Calu3 (cell line): ENCODE measurements around the gene TPST1. TPM values are rescaled to one million over a fixed set of nuclear protein-coding genes. Genes with fewer than 3 reads are reported as not detected.

ENCODE experiments used
- BruUV-seq: library from RNA; stranded (reverse); fragments of 400-500 nt; replicated peaks from 2 replicates; lab custom pipeline; 2021; lab: Mats Ljungman, UMichigan
- CTCF ChIA-PET: fragments of 300-600 bp; sonication (Branson Sonifier 250); formaldehyde crosslinking; loops from one replicate; lab custom pipeline; 2022; ENCODE audit warnings: antibody characterized with exemption; lab: Charles Lee
- DNase-seq: peaks from one replicate; pipeline ENCODE4 v3.0.0; 2022
- H3K27ac Mint-ChIP-seq: one replicate; pipeline ENCODE4 v1.8.0; 2022; ENCODE audit warnings: mixed read lengths; ENCODE audit not compliant: unreplicated experiment
- H3K27me3 Mint-ChIP-seq: one replicate; pipeline ENCODE4 v1.8.0; 2022; ENCODE audit warnings: mixed read lengths; ENCODE audit not compliant: unreplicated experiment
- H3K36me3 Mint-ChIP-seq: one replicate; pipeline ENCODE4 v1.8.0; 2022; ENCODE audit warnings: mild to moderate bottlenecking, moderate library complexity, mixed read lengths; ENCODE audit not compliant: insufficient read depth, unreplicated experiment
- H3K4me1 Mint-ChIP-seq: one replicate; pipeline ENCODE4 v1.8.0; 2022; ENCODE audit warnings: mild to moderate bottlenecking, low read depth, mixed read lengths; ENCODE audit not compliant: unreplicated experiment
- H3K4me3 Mint-ChIP-seq: one replicate; pipeline ENCODE4 v1.8.0; 2022; ENCODE audit warnings: mild to moderate bottlenecking, low read depth, moderate library complexity, mixed read lengths; ENCODE audit not compliant: unreplicated experiment
- H3K9me3 Mint-ChIP-seq: one replicate; pipeline ENCODE4 v1.8.0; 2022; ENCODE audit warnings: low read depth, mixed read lengths; ENCODE audit not compliant: unreplicated experiment
- CTCF ChIP-seq: fragments of 200-600 bp; IDR thresholded peaks from one replicate; pipeline ENCODE4 v1.8.0; 2022; ENCODE audit warnings: antibody characterized with exemption; ENCODE audit not compliant: unreplicated experiment
- intact Hi-C: fragments of 100-400 bp; cut with micrococcal nuclease; formaldehyde crosslinking; loops from one replicate; pipeline ENCODE4 v1.10.0; 2022; ENCODE audit not compliant: unreplicated experiment
- total RNA-seq: library from RNA; stranded (reverse); gene quantifications from 2 replicates; pipeline ENCODE4 v1.2.3, GENCODE V29; 2022

TPST1 gene
- total RNA-seq, 1 experiment from 2014 or later: 11.4 TPM

- intact Hi-C loops: no loop called here
- no peak for TF ChIP-seq CTCF
- H3K36me3 Mint-ChIP-seq: no peaks in the 10 kb centered on the region
- no peaks in the 10 kb centered on the region for H3K27me3 Mint-ChIP-seq
- no peak for DNase-seq
- no peaks in the 10 kb centered on the region for H3K4me1 Mint-ChIP-seq
- CTCF ChIA-PET: no interaction called here
- H3K27ac Mint-ChIP-seq: no peak overlapping the region
- BruUV-seq: no TSS peak
- no peak overlapping the region for H3K4me3 Mint-ChIP-seq
- no peaks in the 10 kb centered on the region for H3K9me3 Mint-ChIP-seq
Observed at GRCh38 chr7:66277492-66277891, 72.4 kb downstream of the TPST1 start.

- no peaks in the 10 kb centered on the region for H3K9me3 Mint-ChIP-seq
- H3K36me3 Mint-ChIP-seq: no peaks in the 10 kb centered on the region
- H3K27me3 Mint-ChIP-seq: no peaks in the 10 kb centered on the region
- H3K27ac Mint-ChIP-seq: no peak overlapping the region
- no peak overlapping the region for H3K4me3 Mint-ChIP-seq
- CTCF ChIA-PET: no interaction called here
- no TSS peak for BruUV-seq
- H3K4me1 Mint-ChIP-seq: peaks cover 8% of the 10 kb centered on the region
- DNase-seq: no peak
- intact Hi-C loops: no loop called here
- no peak for TF ChIP-seq CTCF
Observed at GRCh38 chr7:66279912-66280311, 74.8 kb downstream of the TPST1 start.

GRCh38 chr7:66281678-66282590, 76.8 kb downstream of the TPST1 start:
- intact Hi-C loops: no loop called here
- H3K4me3 Mint-ChIP-seq: no peak overlapping the region
- no peak for TF ChIP-seq CTCF
- no peaks in the 10 kb centered on the region for H3K27me3 Mint-ChIP-seq
- H3K4me1 Mint-ChIP-seq: peaks cover 8% of the 10 kb centered on the region
- CTCF ChIA-PET: no interaction called here
- BruUV-seq: no TSS peak
- H3K9me3 Mint-ChIP-seq: no peaks in the 10 kb centered on the region
- no peak overlapping the region for H3K27ac Mint-ChIP-seq
- no peaks in the 10 kb centered on the region for H3K36me3 Mint-ChIP-seq
- DNase-seq: no peak

- Mint-ChIP-seq H3K27ac (no peak overlapping the region), H3K36me3 (no peaks in the 10 kb centered on the region), H3K4me3 (no peak overlapping the region), H3K4me1 (peaks cover 8% of the 10 kb centered on the region), H3K9me3 (no peaks in the 10 kb centered on the region), H3K27me3 (no peaks in the 10 kb centered on the region)
- intact Hi-C loops: no loop called here
- TF ChIP-seq CTCF: no peak
- no TSS peak for BruUV-seq
- CTCF ChIA-PET: no interaction called here
- no peak for DNase-seq
Observed at GRCh38 chr7:66282591-66282935, 77.4 kb downstream of the TPST1 start.
